GM18909 (cell line): Measurements from ENCODE around the gene SLC16A12.

Experiments used
- ATAC-seq: cut with Tn5 transposase; IDR thresholded peaks from one replicate; pipeline ENCODE4 v1.9.1; 2021; ENCODE audit warnings: mild to moderate bottlenecking; ENCODE audit not compliant: unreplicated experiment, poor library complexity

The SLC16A12 gene

GRCh38 chr10:89535171-89536012, at the start of gene SLC16A12:
Gene SLC16A12 (minus strand): TSS chr10:89535594. CDS start chr10:89462578, 73,016 bp downstream.
- ATAC-seq = no peak

GRCh38 chr10:89582022-89582421, 46.6 kb upstream of the SLC16A12 start:
- no peak for ATAC-seq

GRCh38 chr10:89580243-89580642, 44.8 kb upstream of the SLC16A12 start:
- ATAC-seq = no peak

GRCh38 chr10:89576696-89577095, 41.3 kb upstream of the SLC16A12 start:
- ATAC-seq = no peak

GRCh38 chr10:89576022-89576421, 40.6 kb upstream of the SLC16A12 start:
- ATAC-seq = no peak

- ATAC-seq = no peak
Observed at GRCh38 chr10:89575031-89575430, 39.6 kb upstream of the SLC16A12 start.

- no peak for ATAC-seq
Observed at GRCh38 chr10:89574368-89574767, 39.0 kb upstream of the SLC16A12 start.

- ATAC-seq = no peak
Observed at GRCh38 chr10:89567576-89568245, 32.3 kb upstream of the SLC16A12 start.

- ATAC-seq = no peak
Observed at GRCh38 chr10:89566992-89567391, 31.6 kb upstream of the SLC16A12 start.

GRCh38 chr10:89566095-89566950, 30.9 kb upstream of the SLC16A12 start:
- no peak for ATAC-seq

- no peak for ATAC-seq
Observed at GRCh38 chr10:89565180-89565579, 29.8 kb upstream of the SLC16A12 start.

- no peak for ATAC-seq
Observed at GRCh38 chr10:89563861-89564478, 28.6 kb upstream of the SLC16A12 start.

- no peak for ATAC-seq
Observed at GRCh38 chr10:89563311-89563710, 27.9 kb upstream of the SLC16A12 start.

GRCh38 chr10:89556600-89556999, 21.2 kb upstream of the SLC16A12 start:
- no peak for ATAC-seq

- ATAC-seq = no peak
Observed at GRCh38 chr10:89555688-89556445, 20.5 kb upstream of the SLC16A12 start.

GRCh38 chr10:89554433-89554832, 19.0 kb upstream of the SLC16A12 start:
- no peak for ATAC-seq

GRCh38 chr10:89553064-89553734, 17.8 kb upstream of the SLC16A12 start:
- ATAC-seq = no peak

- no peak for ATAC-seq
Observed at GRCh38 chr10:89552213-89552612, 16.8 kb upstream of the SLC16A12 start.

- ATAC-seq = no peak
Observed at GRCh38 chr10:89550509-89550908, 15.1 kb upstream of the SLC16A12 start.
